Kidney (tissue), 14 donors: ENCODE data around the gene ADARB2. TPM values are rescaled to one million over a fixed set of nuclear protein-coding genes. Genes with fewer than 3 reads are reported as not detected.

Experiments
- DNase-seq, 5 donors: peaks; one replicate each; pipeline ENCODE4 v3.0.0-alpha.2; 2013 to 2020
- FAIRE-seq: peaks from 2 replicates; lab custom pipeline; 2012; peaks lifted over from hg19 to GRCh38; lab: Jason Lieb, UNC
- H3K27ac ChIP-seq, 2 donors: one replicate each; pipeline ENCODE4 v1.7.0; 2013; ENCODE audit warnings: low read depth in 2 of 2, low read length in 2 of 2, inconsistent platforms in 1 of 2
- H3K27me3 ChIP-seq: one replicate; pipeline ENCODE4 v1.7.1; 2013; ENCODE audit warnings: low read length, inconsistent platforms; ENCODE audit not compliant: control insufficient read depth, insufficient read depth
- H3K36me3 ChIP-seq, 3 donors: one replicate each; pipeline versions ENCODE4 v1.7.0 to v1.7.1; 2013; ENCODE audit warnings: low read length in 3 of 3, control low read depth in 1 of 3, inconsistent platforms in 1 of 3; ENCODE audit not compliant: insufficient read depth in 3 of 3, control insufficient read depth in 2 of 3
- H3K4me1 ChIP-seq, 3 donors: one replicate each; pipeline versions ENCODE4 v1.7.0 to v1.7.1; 2013; ENCODE audit warnings: low read length in 3 of 3, inconsistent platforms in 1 of 3, low read depth in 1 of 3; ENCODE audit not compliant: control insufficient read depth in 2 of 3, insufficient read depth in 2 of 3
- H3K4me3 ChIP-seq, 3 donors: one replicate each; pipeline versions ENCODE4 v1.7.0 to v1.8.1; 2013; ENCODE audit warnings: low read length in 3 of 3, control low read depth in 1 of 3, inconsistent platforms in 1 of 3
- H3K9ac ChIP-seq, 3 donors: one replicate each; pipeline versions ENCODE4 v1.7.0 to v1.7.1; 2013; ENCODE audit warnings: low read length in 3 of 3, control low read depth in 1 of 3, inconsistent platforms in 1 of 3
- H3K9me3 ChIP-seq, 3 donors: one replicate each; pipeline versions ENCODE4 v1.7.0 to v1.7.1; 2013; ENCODE audit warnings: low read length in 3 of 3, control low read depth in 1 of 3, inconsistent platforms in 1 of 3; ENCODE audit not compliant: control insufficient read depth in 2 of 3, insufficient read depth in 1 of 3
- intact Hi-C: fragments of 100-400 bp; cut with DNase I; formaldehyde crosslinking; loops from one replicate; pipeline ENCODE4 v1.11.1; 2022
- polyA plus RNA-seq: library from polyadenylated mRNA; stranded (reverse); fragments of 350-450 nt; fragmentation: Illumina TruSeq; extraction: RNeasy Lipid Tissue Mini Kit (QIAGEN cat#74804); gene quantifications from one replicate; pipeline ENCODE4 v1.2.3, GENCODE V29; 2014; ENCODE audit warnings: low read depth, low replicate concordance; ENCODE audit not compliant: insufficient read depth
- total RNA-seq: library from RNA; stranded (reverse); fragmentation: NEBNext Ultra II Directional; extraction: Animal tissue kit (Norgen Biotek cat#: 25700); gene quantifications from one replicate; pipeline ENCODE4 v1.2.1, GENCODE V29; 2021
- TF ChIP-seq, protein P1 (sequence below): IDR thresholded peaks from 3 replicates; pipeline ENCODE4 v1.5.1; 2012; ENCODE audit warnings: mild to moderate bottlenecking, moderate library complexity, borderline replicate concordance; ENCODE audit not compliant: insufficient read depth; ENCODE audit errors: extremely low read depth
- donor health status: control.
- donor health status: control.
- donor health status: control.
- donor health status: control.
- donor health status: control.
- donor health status: DM: yes; HTN: yes; CAD: no.
- donor health status: Normal renal cell carcinoma (clear cell type).

ADARB2 gene
- total and polyA plus RNA-seq, 2 donors from 2014 or later = 1.0 to 1.3 TPM

DNA sequence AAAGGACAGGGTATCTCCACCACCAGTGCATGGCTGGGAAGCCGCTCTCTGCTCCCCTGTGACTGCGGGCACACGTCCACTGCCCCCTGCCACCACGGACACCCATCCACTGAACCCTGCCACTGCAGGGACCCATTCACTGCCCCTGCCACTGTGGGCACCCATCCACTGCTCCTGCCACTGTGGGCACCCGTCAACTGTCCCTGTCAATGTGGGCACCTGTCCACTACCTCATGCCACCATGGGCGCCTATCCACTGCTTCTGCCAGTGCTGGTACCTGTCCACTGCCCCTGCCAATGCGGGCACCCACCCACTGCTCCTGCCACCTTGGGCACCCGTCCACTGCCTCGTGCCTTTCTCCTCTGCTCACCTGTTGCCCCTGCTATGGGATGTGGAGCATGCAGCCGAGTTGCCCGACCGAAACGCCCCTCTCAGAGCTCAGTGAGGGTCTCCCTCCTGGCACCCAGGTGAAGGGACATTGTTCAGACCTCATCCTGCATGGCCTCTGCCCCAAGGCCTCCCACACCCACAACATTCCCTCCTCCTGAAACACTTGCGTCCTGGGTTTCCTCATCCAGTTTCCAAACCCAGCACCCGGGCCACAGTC lies 207.4 kb downstream of the ADARB2 start:
- DNase-seq (peak in 1 of 5 donors; percentile 58), FAIRE-seq (no peak)
- no peak overlapping the region for H3K9ac ChIP-seq
- no peak overlapping the region for H3K27ac ChIP-seq
- intact Hi-C loops = no loop called here
- no peaks in the 10 kb centered on the region for H3K36me3 ChIP-seq
- peaks cover 0 to 2% (median 0%) of the 10 kb centered on the region in 3 donors for H3K9me3 ChIP-seq
- TF ChIP-seq, protein P1, sequence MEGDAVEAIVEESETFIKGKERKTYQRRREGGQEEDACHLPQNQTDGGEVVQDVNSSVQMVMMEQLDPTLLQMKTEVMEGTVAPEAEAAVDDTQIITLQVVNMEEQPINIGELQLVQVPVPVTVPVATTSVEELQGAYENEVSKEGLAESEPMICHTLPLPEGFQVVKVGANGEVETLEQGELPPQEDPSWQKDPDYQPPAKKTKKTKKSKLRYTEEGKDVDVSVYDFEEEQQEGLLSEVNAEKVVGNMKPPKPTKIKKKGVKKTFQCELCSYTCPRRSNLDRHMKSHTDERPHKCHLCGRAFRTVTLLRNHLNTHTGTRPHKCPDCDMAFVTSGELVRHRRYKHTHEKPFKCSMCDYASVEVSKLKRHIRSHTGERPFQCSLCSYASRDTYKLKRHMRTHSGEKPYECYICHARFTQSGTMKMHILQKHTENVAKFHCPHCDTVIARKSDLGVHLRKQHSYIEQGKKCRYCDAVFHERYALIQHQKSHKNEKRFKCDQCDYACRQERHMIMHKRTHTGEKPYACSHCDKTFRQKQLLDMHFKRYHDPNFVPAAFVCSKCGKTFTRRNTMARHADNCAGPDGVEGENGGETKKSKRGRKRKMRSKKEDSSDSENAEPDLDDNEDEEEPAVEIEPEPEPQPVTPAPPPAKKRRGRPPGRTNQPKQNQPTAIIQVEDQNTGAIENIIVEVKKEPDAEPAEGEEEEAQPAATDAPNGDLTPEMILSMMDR = no peak
- H3K4me1 ChIP-seq = peaks cover 0 to 3% (median 2%) of the 10 kb centered on the region in 3 donors
- no peak overlapping the region for H3K4me3 ChIP-seq
- no peaks in the 10 kb centered on the region for H3K27me3 ChIP-seq

DNA sequence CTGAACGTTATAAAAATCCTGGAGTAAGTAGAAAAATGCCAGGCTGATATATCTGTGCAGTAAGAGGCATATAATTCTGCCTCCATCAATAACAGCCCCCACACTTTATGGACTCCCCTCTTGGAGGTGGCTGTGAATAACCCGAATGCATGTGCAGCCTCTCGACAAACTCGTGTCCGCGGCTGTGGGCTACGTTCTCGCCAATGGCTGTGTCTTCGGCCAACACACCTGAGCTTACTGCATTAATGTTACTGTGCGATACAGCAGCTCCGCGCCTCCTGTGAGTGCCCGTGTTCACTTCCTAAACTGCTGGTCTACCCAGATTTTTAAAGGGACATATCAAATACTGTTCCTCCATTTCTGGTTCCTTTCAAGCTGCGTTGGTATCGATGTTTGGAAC lies 209.4 kb downstream of the ADARB2 start:
- H3K9me3 ChIP-seq = peaks cover 0 to 2% (median 0%) of the 10 kb centered on the region in 3 donors
- H3K4me3 ChIP-seq = no peak overlapping the region
- DNase-seq = peak in 1 of 5 donors; percentile 57
- TF ChIP-seq, protein P1 = no peak
- H3K4me1 ChIP-seq = peaks cover 0 to 3% (median 2%) of the 10 kb centered on the region in 3 donors
- intact Hi-C loops = no loop called here
- no peaks in the 10 kb centered on the region for H3K27me3 ChIP-seq
- H3K9ac ChIP-seq = no peak overlapping the region
- no peak overlapping the region for H3K27ac ChIP-seq
- no peak for FAIRE-seq
- H3K36me3 ChIP-seq = no peaks in the 10 kb centered on the region

DNA sequence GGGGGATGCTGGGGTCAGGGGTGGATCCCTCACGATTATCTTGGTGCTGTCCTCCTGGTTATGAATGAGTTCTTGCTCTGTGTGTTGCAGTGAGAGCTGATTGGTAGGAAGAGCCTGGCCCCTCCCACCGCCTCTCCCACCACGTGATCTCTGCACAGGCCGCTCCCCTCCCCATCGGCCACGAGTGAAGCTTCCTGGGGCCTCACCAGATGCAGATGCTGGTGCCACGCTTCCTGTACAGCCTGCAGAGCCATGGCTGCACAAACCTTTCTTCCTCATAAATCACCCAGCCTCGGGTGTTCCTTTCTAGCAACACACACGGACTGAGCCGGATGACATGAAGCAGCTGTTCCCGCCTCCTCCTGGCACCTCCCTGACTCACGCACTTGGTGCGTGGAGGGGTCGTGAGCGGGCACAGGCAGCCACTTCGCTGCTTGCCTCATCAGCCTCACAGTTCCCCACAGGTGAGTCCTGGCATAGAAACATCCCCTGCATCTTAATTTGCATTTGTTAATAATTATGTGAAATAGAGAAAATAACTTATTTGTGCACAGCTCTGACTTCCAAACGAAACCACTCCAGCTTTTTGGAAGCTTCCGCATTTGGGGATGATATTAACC lies 210.8 kb downstream of the ADARB2 start:
- no peak overlapping the region for H3K9ac ChIP-seq
- intact Hi-C loops = no loop called here
- peaks cover 0 to 2% (median 0%) of the 10 kb centered on the region in 3 donors for H3K9me3 ChIP-seq
- no peaks in the 10 kb centered on the region for H3K27me3 ChIP-seq
- H3K4me1 ChIP-seq = peaks cover 0 to 3% (median 2%) of the 10 kb centered on the region in 3 donors
- H3K4me3 ChIP-seq = no peak overlapping the region
- TF ChIP-seq, protein P1 = no peak
- no peak for FAIRE-seq
- DNase-seq = peak in 3 of 5 donors; percentile 30 to 63 (median 46)
- H3K27ac ChIP-seq = no peak overlapping the region
- H3K36me3 ChIP-seq = no peaks in the 10 kb centered on the region
